Measurements from ENCODE around the gene MB21D2. TPM values are rescaled to one million over a fixed set of nuclear protein-coding genes. Genes with fewer than 3 reads are reported as not detected.

The MB21D2 gene
- total and polyA plus RNA-seq, 7 experiments from 2014 or later = 1.7 to 21.5 (median 3.3) TPM

DNA sequence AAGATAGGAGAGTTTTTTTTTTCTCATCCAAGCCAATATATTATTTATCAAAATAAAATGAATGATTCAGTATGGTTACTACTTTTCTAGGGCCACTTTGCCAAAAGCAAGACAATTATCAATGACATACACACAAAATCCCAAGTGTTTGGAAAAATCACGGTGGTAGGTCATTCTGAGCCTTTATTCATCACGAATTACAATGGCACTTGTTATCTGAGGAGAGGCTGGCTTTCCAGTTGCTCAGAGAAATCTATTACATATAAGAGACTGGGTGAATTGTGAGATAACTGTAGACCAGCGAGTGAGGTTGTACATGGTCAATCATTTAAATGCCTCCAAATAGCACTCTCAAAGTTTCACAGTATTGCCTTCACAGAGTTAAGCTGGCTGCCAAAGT, 169.9 kb downstream of the MB21D2 start:
- Mint-ChIP-seq H3K4me3 (no peak overlapping the region), H3K36me3 (peaks cover 0 to 3% (median 0%) of the 10 kb centered on the region in 5 donors), H3K4me1 (no peaks in the 10 kb centered on the region), H3K27me3 (peaks cover 0 to 22% (median 10%) of the 10 kb centered on the region in 5 donors), H3K27ac (no peak overlapping the region), H3K9me3 (peaks cover 0 to 11% (median 3%) of the 10 kb centered on the region in 11 donors)
- intact Hi-C loops (cut with micrococcal nuclease) = no loop called here
- H3K4me1 ChIP-seq (ENCODE audit: control insufficient read depth in 2 of 2, insufficient read depth in 2 of 2, low read length in 2 of 2) = no peaks in the 10 kb centered on the region
- no peaks in the 10 kb centered on the region for H3K36me3 ChIP-seq (ENCODE audit: control insufficient read depth in 2 of 3, insufficient read depth in 3 of 3, low read length in 3 of 3)
- no peaks in the 10 kb centered on the region for H3K27me3 ChIP-seq (ENCODE audit: control insufficient read depth in 2 of 2, insufficient read depth in 2 of 2, low read length in 2 of 2)
- no peak overlapping the region for H3K4me3 ChIP-seq (ENCODE audit: low read length)
- no peak for ATAC-seq
- POLR2A ChIA-PET = no interaction called here
- CTCF ChIA-PET = no interaction called here
- H3K27ac ChIP-seq (ENCODE audit: low read depth, low read length) = no peak overlapping the region
- DNase-seq = no peak
- no peaks in the 10 kb centered on the region for H3K9me3 ChIP-seq (ENCODE audit: control insufficient read depth in 2 of 3, low read length in 3 of 3)

DNA sequence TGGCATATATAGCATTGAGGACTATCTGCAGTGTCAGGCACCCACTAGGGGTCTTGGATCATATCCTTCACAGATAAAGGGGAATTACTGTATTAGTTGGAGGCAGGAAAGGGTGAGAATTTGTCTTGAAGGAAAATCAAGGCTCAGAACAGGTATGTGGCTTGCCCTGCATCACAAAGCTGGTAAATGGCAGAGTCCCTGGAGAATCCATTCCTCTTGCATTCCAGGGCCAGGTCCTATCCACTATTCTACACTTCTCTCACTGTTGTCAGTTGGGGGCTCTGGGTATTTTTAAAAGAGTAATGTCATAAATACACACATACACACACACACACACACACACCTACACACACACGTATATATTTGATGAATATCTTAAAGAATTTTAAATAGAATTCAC, 170.5 kb downstream of the MB21D2 start:
- H3K4me3 ChIP-seq (ENCODE audit: low read length) = no peak overlapping the region
- ChIA-PET CTCF (no interaction called here), POLR2A (no interaction called here)
- Mint-ChIP-seq H3K4me1 (no peaks in the 10 kb centered on the region), H3K27me3 (peaks cover 0 to 22% (median 10%) of the 10 kb centered on the region in 5 donors), H3K4me3 (no peak overlapping the region), H3K27ac (no peak overlapping the region), H3K36me3 (peaks cover 0 to 3% (median 0%) of the 10 kb centered on the region in 5 donors), H3K9me3 (peaks cover 0 to 11% (median 3%) of the 10 kb centered on the region in 11 donors)
- intact Hi-C loops (cut with micrococcal nuclease) = no loop called here
- H3K36me3 ChIP-seq (ENCODE audit: control insufficient read depth in 2 of 3, insufficient read depth in 3 of 3, low read length in 3 of 3) = no peaks in the 10 kb centered on the region
- H3K27ac ChIP-seq (ENCODE audit: low read depth, low read length) = no peak overlapping the region
- no peaks in the 10 kb centered on the region for H3K27me3 ChIP-seq (ENCODE audit: control insufficient read depth in 2 of 2, insufficient read depth in 2 of 2, low read length in 2 of 2)
- no peaks in the 10 kb centered on the region for H3K4me1 ChIP-seq (ENCODE audit: control insufficient read depth in 2 of 2, insufficient read depth in 2 of 2, low read length in 2 of 2)
- ATAC-seq = no peak
- DNase-seq = no peak
- no peaks in the 10 kb centered on the region for H3K9me3 ChIP-seq (ENCODE audit: control insufficient read depth in 2 of 3, low read length in 3 of 3)

Other genes with a start within 250 kb of the MB21D2 start
- not detected for gene FGF12, start 190.3 kb downstream of the MB21D2 start, total RNA-seq
- gene FGF12, start 190.3 kb downstream of the MB21D2 start, polyA plus RNA-seq = not detected

All from naive thymus-derived CD4-positive, alpha-beta T cell (primary cell).